Tibial nerve (tissue), 4 donors: ENCODE measurements around the gene CNTNAP4. TPM values are rescaled to one million over a fixed set of nuclear protein-coding genes. Genes with fewer than 3 reads are reported as not detected.

Source experiments
- DNase-seq, 2 donors: peaks; one replicate each; pipeline ENCODE4 v3.0.0-alpha.2; 2019; ENCODE audit warnings: low spot score in 2 of 2
- H3K27ac ChIP-seq, 4 donors: fragments of 200-600 bp; sonication (generic) in 3 of 4; one replicate each; pipeline ENCODE4 v1.5.1; 2017 to 2019; ENCODE audit warnings: mild to moderate bottlenecking in 1 of 4
- H3K27me3 ChIP-seq, 2 donors: fragments of 200-600 bp; sonication (generic) in 1 of 2; one replicate each; pipeline versions ENCODE4 v1.5.1 to v1.6.0; 2017 to 2019
- H3K36me3 ChIP-seq, 3 donors: fragments of 200-600 bp; sonication (generic); one replicate each; pipeline ENCODE4 v1.5.1; 2018 to 2019
- H3K4me1 ChIP-seq, 4 donors: fragments of 200-600 bp; sonication (generic) in 3 of 4; one replicate each; pipeline ENCODE4 v1.5.1; 2017 to 2019
- H3K4me3 ChIP-seq, 4 donors: fragments of 200-600 bp; sonication (generic) in 3 of 4; one replicate each; pipeline ENCODE4 v1.5.1; 2017 to 2019; ENCODE audit warnings: mild to moderate bottlenecking in 1 of 4, moderate library complexity in 1 of 4
- H3K9me3 ChIP-seq, 4 donors: fragments of 200-600 bp; sonication (generic) in 3 of 4; one replicate each; pipeline ENCODE4 v1.5.1; 2017 to 2019
- EP300 ChIP-seq, 2 donors: sonication (generic); formaldehyde crosslinking; IDR thresholded peaks; one replicate each; pipeline ENCODE4 v1.6.1; 2017; ENCODE audit warnings: antibody characterized with exemption in 2 of 2, mild to moderate bottlenecking in 1 of 2
- POLR2A ChIP-seq, 2 donors: fragments of 450-650 bp; IDR thresholded peaks; one replicate each; pipeline ENCODE4 v1.6.1; 2017; ENCODE audit warnings: antibody characterized with exemption in 2 of 2, mild to moderate bottlenecking in 2 of 2, moderate library complexity in 2 of 2
- WGBS, 2 donors: methylation state at CpG; one replicate each; pipeline ENCODE4 v1.1.5; 2018; 5-methylcytosine and 5-hydroxymethylcytosine counted together
- total RNA-seq, 4 donors: library from RNA; depleted of rRNA; stranded (reverse); fragments of >200 nt; gene quantifications; one replicate each; pipeline ENCODE4 v1.1.0, GENCODE V29; 2016
- TF ChIP-seq, protein P1 (sequence below), 5 experiments: fragments of 200-600 bp in 3 of 5; fragments of 450-650 bp in 2 of 5; sonication (generic) in 3 of 5; IDR thresholded peaks; one replicate each; pipeline ENCODE4 v1.5.1; 2016 to 2019; ENCODE audit warnings: antibody characterized with exemption in 5 of 5, mild to moderate bottlenecking in 3 of 5, moderate library complexity in 2 of 5

Gene CNTNAP4
- total RNA-seq, 4 donors from 2014 or later, result 0.22 to 0.30 TPM; not detected in 2

- H3K9me3 ChIP-seq, result no peaks in the 10 kb centered on the region
- 82 to 84% methylated on average over 5 of the region's 5 CpGs for WGBS, 2 donors
- no peak overlapping the region for H3K4me3 ChIP-seq
- TF ChIP-seq EP300 (IDR thresholded peaks at IDR 0.05) (no peak), POLR2A (IDR thresholded peaks at IDR 0.05) (no peak)
- TF ChIP-seq, protein P1, sequence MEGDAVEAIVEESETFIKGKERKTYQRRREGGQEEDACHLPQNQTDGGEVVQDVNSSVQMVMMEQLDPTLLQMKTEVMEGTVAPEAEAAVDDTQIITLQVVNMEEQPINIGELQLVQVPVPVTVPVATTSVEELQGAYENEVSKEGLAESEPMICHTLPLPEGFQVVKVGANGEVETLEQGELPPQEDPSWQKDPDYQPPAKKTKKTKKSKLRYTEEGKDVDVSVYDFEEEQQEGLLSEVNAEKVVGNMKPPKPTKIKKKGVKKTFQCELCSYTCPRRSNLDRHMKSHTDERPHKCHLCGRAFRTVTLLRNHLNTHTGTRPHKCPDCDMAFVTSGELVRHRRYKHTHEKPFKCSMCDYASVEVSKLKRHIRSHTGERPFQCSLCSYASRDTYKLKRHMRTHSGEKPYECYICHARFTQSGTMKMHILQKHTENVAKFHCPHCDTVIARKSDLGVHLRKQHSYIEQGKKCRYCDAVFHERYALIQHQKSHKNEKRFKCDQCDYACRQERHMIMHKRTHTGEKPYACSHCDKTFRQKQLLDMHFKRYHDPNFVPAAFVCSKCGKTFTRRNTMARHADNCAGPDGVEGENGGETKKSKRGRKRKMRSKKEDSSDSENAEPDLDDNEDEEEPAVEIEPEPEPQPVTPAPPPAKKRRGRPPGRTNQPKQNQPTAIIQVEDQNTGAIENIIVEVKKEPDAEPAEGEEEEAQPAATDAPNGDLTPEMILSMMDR (IDR thresholded peaks at IDR 0.05), result no peak
- H3K36me3 ChIP-seq, result no peaks in the 10 kb centered on the region
- no peak for DNase-seq
- no peak overlapping the region for H3K27ac ChIP-seq
- no peaks in the 10 kb centered on the region for H3K27me3 ChIP-seq
- H3K4me1 ChIP-seq, result no peaks in the 10 kb centered on the region
Observed at GRCh38 chr16:76488065-76488417, 210.8 kb downstream of the CNTNAP4 start.

DNA sequence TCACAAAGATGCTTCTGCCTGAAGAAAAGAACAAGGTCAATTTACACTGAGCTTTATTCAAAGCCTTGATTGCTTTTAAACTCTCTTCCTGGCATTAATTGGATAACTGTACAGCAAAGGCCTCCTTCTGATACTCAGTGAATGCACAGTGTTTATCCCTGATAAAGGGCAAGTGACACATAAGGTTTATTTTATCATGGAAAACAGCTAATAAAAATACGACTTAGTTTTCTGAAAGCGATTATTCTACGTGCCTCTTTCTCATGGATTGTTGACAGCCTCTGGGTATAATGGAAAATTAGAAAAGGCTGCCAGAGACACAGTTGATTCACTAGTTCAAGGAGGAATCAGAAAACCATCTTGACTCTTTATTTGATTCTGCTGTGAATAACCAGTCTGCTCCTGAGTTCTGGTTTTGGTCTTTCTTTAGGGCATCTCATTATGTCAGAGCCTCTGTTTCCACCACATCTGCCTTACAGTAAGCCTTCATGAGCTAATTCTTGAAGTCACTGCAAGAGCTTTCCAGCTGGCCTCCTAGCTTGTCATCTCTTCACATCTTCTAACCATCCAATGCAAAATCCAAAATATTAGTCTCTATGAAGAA, 212.9 kb downstream of the CNTNAP4 start:
- TF ChIP-seq POLR2A (IDR thresholded peaks at IDR 0.05) (no peak), EP300 (IDR thresholded peaks at IDR 0.05) (no peak)
- TF ChIP-seq, protein P1 (IDR thresholded peaks at IDR 0.05), result no peak
- H3K9me3 ChIP-seq, result no peaks in the 10 kb centered on the region
- WGBS, 2 donors, result 47 to 50% methylated on average over 3 of the region's 3 CpGs
- no peaks in the 10 kb centered on the region for H3K36me3 ChIP-seq
- no peak overlapping the region for H3K4me3 ChIP-seq
- H3K27me3 ChIP-seq, result no peaks in the 10 kb centered on the region
- no peak overlapping the region for H3K27ac ChIP-seq
- H3K4me1 ChIP-seq, result no peaks in the 10 kb centered on the region
- DNase-seq, result no peak

DNA sequence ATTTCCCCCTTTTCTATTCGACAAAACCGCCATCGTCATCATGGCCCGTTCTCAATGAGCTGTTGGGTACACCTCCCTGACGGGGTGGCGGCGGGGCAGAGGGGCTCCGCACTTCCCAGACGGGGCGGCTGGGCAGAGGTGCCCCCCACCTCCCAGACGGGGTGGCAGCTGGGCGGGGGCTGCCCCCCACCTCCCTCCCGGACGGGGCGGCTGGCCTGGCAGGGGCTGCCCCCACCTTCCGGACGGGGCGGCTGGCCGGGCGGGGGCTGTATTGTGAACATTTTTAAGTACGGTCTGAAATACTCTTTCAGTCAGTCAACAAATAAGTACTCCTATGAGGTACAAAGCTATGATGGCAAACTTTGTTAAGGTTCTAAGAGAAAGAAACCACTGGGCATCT, 222.8 kb downstream of the CNTNAP4 start:
- no peaks in the 10 kb centered on the region for H3K36me3 ChIP-seq
- 91 to 92% methylated on average over 20 to 21 of the region's 21 CpGs for WGBS, 2 donors
- no peaks in the 10 kb centered on the region for H3K9me3 ChIP-seq
- no peaks in the 10 kb centered on the region for H3K27me3 ChIP-seq
- DNase-seq, result no peak
- H3K27ac ChIP-seq, result no peak overlapping the region
- no peak overlapping the region for H3K4me3 ChIP-seq
- no peaks in the 10 kb centered on the region for H3K4me1 ChIP-seq
- TF ChIP-seq POLR2A (IDR thresholded peaks at IDR 0.05) (no peak), EP300 (IDR thresholded peaks at IDR 0.05) (no peak)
- TF ChIP-seq, protein P1 (IDR thresholded peaks at IDR 0.05), result no peak

- Histone ChIP-seq H3K4me1 (no peaks in the 10 kb centered on the region), H3K9me3 (no peaks in the 10 kb centered on the region), H3K36me3 (no peaks in the 10 kb centered on the region), H3K4me3 (no peak overlapping the region), H3K27me3 (no peaks in the 10 kb centered on the region), H3K27ac (no peak overlapping the region)
- TF ChIP-seq EP300 (IDR thresholded peaks at IDR 0.05), result no peak
- TF ChIP-seq, protein P1 (IDR thresholded peaks at IDR 0.05), result no peak
- no peak for TF ChIP-seq POLR2A (IDR thresholded peaks at IDR 0.05)
- no peak for DNase-seq
- 92 to 95% methylated on average over 8 of the region's 8 CpGs for WGBS, 2 donors
Observed at GRCh38 chr16:76502063-76502462, 224.9 kb downstream of the CNTNAP4 start.

GRCh38 chr16:76502555-76502954, 225.4 kb downstream of the CNTNAP4 start:
- Histone ChIP-seq H3K4me1 (no peaks in the 10 kb centered on the region), H3K27me3 (no peaks in the 10 kb centered on the region), H3K27ac (no peak overlapping the region), H3K36me3 (no peaks in the 10 kb centered on the region), H3K4me3 (no peak overlapping the region), H3K9me3 (no peaks in the 10 kb centered on the region)
- WGBS, 2 donors, result 83 to 85% methylated on average over 3 of the region's 3 CpGs
- no peak for DNase-seq
- TF ChIP-seq POLR2A (IDR thresholded peaks at IDR 0.05), result no peak
- no peak for TF ChIP-seq EP300 (IDR thresholded peaks at IDR 0.05)
- TF ChIP-seq, protein P1 (IDR thresholded peaks at IDR 0.05), result no peak
